GM12865 (cell line): ENCODE results near the gene ATG4C.
A peak's percentile ranks its signal among the peaks of the same experiment; 100 is the strongest.
"Not testable (repeated sequence)": the region's sequence is repeated elsewhere in the genome, so short reads cannot be mapped to it uniquely, and the experiment has no call there.

ENCODE experiments used
- DNase-seq: peaks from one replicate; pipeline ENCODE4 v3.0.0; 2010; ENCODE audit warnings: low read depth
- H3K4me3 ChIP-seq: 2 replicates; pipeline ENCODE4 v1.5.1; 2011; ENCODE audit warnings: mild to moderate bottlenecking, low read depth, low read length, control low read depth
- TF ChIP-seq, protein P1 (sequence below): IDR thresholded peaks from 2 replicates; pipeline ENCODE4 v1.5.1; 2011; ENCODE audit warnings: low read length, control low read depth, low read depth, inconsistent platforms; ENCODE audit not compliant: insufficient read depth; ENCODE audit errors: missing control alignments

The ATG4C gene

GRCh38 chr1:62810420-62811274 lies 26.7 kb downstream of the ATG4C start:
- H3K4me3 ChIP-seq: no peak overlapping the region
- peak; percentile 72 for DNase-seq
- TF ChIP-seq, protein P1, sequence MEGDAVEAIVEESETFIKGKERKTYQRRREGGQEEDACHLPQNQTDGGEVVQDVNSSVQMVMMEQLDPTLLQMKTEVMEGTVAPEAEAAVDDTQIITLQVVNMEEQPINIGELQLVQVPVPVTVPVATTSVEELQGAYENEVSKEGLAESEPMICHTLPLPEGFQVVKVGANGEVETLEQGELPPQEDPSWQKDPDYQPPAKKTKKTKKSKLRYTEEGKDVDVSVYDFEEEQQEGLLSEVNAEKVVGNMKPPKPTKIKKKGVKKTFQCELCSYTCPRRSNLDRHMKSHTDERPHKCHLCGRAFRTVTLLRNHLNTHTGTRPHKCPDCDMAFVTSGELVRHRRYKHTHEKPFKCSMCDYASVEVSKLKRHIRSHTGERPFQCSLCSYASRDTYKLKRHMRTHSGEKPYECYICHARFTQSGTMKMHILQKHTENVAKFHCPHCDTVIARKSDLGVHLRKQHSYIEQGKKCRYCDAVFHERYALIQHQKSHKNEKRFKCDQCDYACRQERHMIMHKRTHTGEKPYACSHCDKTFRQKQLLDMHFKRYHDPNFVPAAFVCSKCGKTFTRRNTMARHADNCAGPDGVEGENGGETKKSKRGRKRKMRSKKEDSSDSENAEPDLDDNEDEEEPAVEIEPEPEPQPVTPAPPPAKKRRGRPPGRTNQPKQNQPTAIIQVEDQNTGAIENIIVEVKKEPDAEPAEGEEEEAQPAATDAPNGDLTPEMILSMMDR: no peak

GRCh38 chr1:62823556-62823955 lies 39.6 kb downstream of the ATG4C start:
- no peak overlapping the region for H3K4me3 ChIP-seq
- DNase-seq: no peak
- TF ChIP-seq, protein P1: no peak

DNA sequence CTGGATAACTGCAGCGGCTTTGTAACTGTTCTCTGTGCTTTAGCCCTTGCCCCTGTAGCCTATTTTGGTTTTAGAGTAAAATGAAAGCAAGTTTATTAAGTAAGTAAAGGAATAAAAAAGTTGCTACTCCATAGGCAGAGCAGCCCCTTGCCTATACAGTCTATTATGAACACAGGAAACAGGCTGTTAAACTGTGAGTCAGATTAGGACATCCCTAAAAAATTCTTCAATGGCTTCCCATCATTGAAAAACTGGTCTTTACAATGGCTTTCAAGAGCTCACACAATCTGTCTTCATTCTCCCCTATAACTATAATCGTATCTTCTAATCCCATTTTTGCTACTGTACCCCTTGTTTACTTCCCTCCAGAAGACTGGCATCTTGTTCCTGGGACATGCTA lies 43.0 kb downstream of the ATG4C start:
- TF ChIP-seq, protein P1: no peak
- no peak for DNase-seq
- H3K4me3 ChIP-seq: no peak overlapping the region

DNA sequence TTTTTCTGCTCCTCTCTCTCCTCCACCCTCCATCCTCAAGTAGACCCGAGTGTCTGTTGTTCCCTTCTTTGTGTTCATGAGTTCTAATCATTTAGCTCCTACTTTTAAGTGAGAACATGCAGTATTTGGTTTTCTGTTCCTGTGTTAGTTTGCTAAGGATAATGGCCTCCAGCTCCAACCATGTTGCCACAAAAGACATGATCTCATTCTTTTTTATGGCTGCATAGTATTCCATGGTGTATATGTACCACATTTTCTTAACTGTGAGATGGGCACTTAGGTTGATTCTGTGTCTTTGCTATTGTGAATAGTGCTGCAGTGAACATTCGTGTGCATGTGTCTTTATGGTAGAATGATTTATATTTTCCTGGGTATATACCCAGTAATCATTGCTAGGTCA lies 43.9 kb downstream of the ATG4C start:
- not testable (repeated sequence) for DNase-seq, H3K4me3 ChIP-seq

DNA sequence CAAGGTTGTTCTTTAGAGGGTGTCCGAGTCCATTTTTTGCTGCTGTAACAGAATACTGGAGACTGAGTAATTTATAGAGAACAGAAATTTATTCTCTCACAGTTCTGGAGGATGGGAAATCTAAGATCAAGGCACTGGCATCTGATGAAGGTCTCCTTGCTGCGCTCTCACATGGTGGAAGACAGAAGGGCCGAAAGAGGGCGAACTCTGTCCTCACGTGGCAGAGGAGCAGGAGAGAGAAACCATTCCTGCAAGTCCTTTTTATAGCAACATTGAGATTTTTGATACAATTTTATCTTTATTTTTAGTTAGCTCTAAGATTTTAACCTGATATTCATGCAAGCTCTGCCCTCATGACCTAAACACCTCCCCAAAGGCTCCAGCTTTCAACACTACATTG lies 48.3 kb downstream of the ATG4C start:
- TF ChIP-seq, protein P1: no peak
- H3K4me3 ChIP-seq: no peak overlapping the region
- no peak for DNase-seq

DNA sequence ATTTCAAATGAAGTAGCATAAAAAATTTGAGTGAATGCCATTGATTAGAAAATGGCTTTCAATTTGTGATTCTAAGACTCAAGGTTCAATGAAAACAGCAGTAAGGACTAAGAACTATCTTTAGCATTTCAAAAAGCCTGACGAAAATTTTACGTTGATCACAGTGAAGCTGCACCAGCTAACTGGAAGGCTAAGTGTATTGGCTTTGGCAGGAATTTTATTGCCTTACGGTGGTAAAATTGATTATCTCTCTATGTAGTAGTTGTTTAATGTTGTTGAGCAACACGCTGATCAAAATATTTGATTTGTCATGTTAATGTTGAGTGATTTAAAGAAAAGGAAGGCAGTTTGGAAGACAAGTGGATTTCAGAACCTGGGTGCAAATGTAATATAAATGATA lies 49.6 kb downstream of the ATG4C start:
- TF ChIP-seq, protein P1: no peak
- DNase-seq: no peak
- H3K4me3 ChIP-seq: no peak overlapping the region

- DNase-seq: no peak
- TF ChIP-seq, protein P1: no peak
- H3K4me3 ChIP-seq: no peak overlapping the region
These were observed 50.5 kb downstream of the ATG4C start for GRCh38 chr1:62834400-62834961.
